ENCODE data around the gene PLXDC2.

The PLXDC2 gene

GRCh38 chr10:20105236-20105635 is 289.0 kb downstream of the PLXDC2 start:
- in situ Hi-C loops (cut with MboI; ENCODE audit: low sequenced_read_pairs): no loop called here

- in situ Hi-C loops (cut with MboI; ENCODE audit: low sequenced_read_pairs): no loop called here
Observed at GRCh38 chr10:20105931-20106330, 289.7 kb downstream of the PLXDC2 start.

- in situ Hi-C loops (cut with MboI; ENCODE audit: low sequenced_read_pairs): no loop called here
Observed at GRCh38 chr10:20108021-20108420, 291.8 kb downstream of the PLXDC2 start.

GRCh38 chr10:20109613-20110012 is 293.4 kb downstream of the PLXDC2 start:
- in situ Hi-C loops (cut with MboI; ENCODE audit: low sequenced_read_pairs): no loop called here

GRCh38 chr10:20110125-20111100 is 294.2 kb downstream of the PLXDC2 start:
- in situ Hi-C loops (cut with MboI; ENCODE audit: low sequenced_read_pairs): no loop called here

- in situ Hi-C loops (cut with MboI; ENCODE audit: low sequenced_read_pairs): no loop called here
Observed at GRCh38 chr10:20114179-20114578, 297.9 kb downstream of the PLXDC2 start.

- in situ Hi-C loops (cut with MboI; ENCODE audit: low sequenced_read_pairs): no loop called here
Observed at GRCh38 chr10:20115894-20116293, 299.7 kb downstream of the PLXDC2 start.

GRCh38 chr10:20117471-20117870 is 301.2 kb downstream of the PLXDC2 start:
- in situ Hi-C loops (cut with MboI; ENCODE audit: low sequenced_read_pairs): no loop called here

GRCh38 chr10:20118119-20118518 is 301.9 kb downstream of the PLXDC2 start:
- in situ Hi-C loops (cut with MboI; ENCODE audit: low sequenced_read_pairs): no loop called here

- in situ Hi-C loops (cut with MboI; ENCODE audit: low sequenced_read_pairs): no loop called here
Observed at GRCh38 chr10:20128811-20129210, 312.6 kb downstream of the PLXDC2 start.

- in situ Hi-C loops (cut with MboI; ENCODE audit: low sequenced_read_pairs): no loop called here
Observed at GRCh38 chr10:20132816-20133215, 316.6 kb downstream of the PLXDC2 start.

GRCh38 chr10:20133669-20134189 is 317.5 kb downstream of the PLXDC2 start:
- in situ Hi-C loops (cut with MboI; ENCODE audit: low sequenced_read_pairs): no loop called here

GRCh38 chr10:20142311-20142710 is 326.1 kb downstream of the PLXDC2 start:
- in situ Hi-C loops (cut with MboI; ENCODE audit: low sequenced_read_pairs): no loop called here

GRCh38 chr10:20144268-20144667 is 328.0 kb downstream of the PLXDC2 start:
- in situ Hi-C loops (cut with MboI; ENCODE audit: low sequenced_read_pairs): no loop called here

GRCh38 chr10:20146004-20146403 is 329.8 kb downstream of the PLXDC2 start:
- in situ Hi-C loops (cut with MboI; ENCODE audit: low sequenced_read_pairs): no loop called here

GRCh38 chr10:20147684-20148083 is 331.5 kb downstream of the PLXDC2 start:
- in situ Hi-C loops (cut with MboI; ENCODE audit: low sequenced_read_pairs): no loop called here

- in situ Hi-C loops (cut with MboI; ENCODE audit: low sequenced_read_pairs): no loop called here
Observed at GRCh38 chr10:20156511-20156910, 340.3 kb downstream of the PLXDC2 start.

GRCh38 chr10:20157314-20157713 is 341.1 kb downstream of the PLXDC2 start:
- in situ Hi-C loops (cut with MboI; ENCODE audit: low sequenced_read_pairs): no loop called here

GRCh38 chr10:20158086-20158485 is 341.9 kb downstream of the PLXDC2 start:
- in situ Hi-C loops (cut with MboI; ENCODE audit: low sequenced_read_pairs): no loop called here

- in situ Hi-C loops (cut with MboI; ENCODE audit: low sequenced_read_pairs): no loop called here
Observed at GRCh38 chr10:20162123-20162522, 345.9 kb downstream of the PLXDC2 start.

- in situ Hi-C loops (cut with MboI; ENCODE audit: low sequenced_read_pairs): no loop called here
Observed at GRCh38 chr10:20166096-20166675, 350.0 kb downstream of the PLXDC2 start.

- in situ Hi-C loops (cut with MboI; ENCODE audit: low sequenced_read_pairs): no loop called here
Observed at GRCh38 chr10:20170661-20171060, 354.4 kb downstream of the PLXDC2 start.
